EL (cell line): ENCODE measurements around the gene DCDC1.

Experiments used
- DNase-seq: peaks from one replicate; pipeline ENCODE4 v3.0.0-alpha.2; 2016

The DCDC1 gene

GRCh38 chr11:31096191-31096805 lies 273.2 kb downstream of the DCDC1 start:
- DNase-seq, result no peak

- no peak for DNase-seq
Observed at GRCh38 chr11:31092638-31093037, 276.9 kb downstream of the DCDC1 start.

- DNase-seq, result no peak
Observed at GRCh38 chr11:31089117-31089516, 280.4 kb downstream of the DCDC1 start.

- no peak for DNase-seq
Observed at GRCh38 chr11:31069447-31070205, 299.9 kb downstream of the DCDC1 start.

GRCh38 chr11:31060880-31061279 lies 308.7 kb downstream of the DCDC1 start:
- no peak for DNase-seq

- no peak for DNase-seq
Observed at GRCh38 chr11:31059529-31059928, 310.0 kb downstream of the DCDC1 start.

GRCh38 chr11:31050061-31050765 lies 319.3 kb downstream of the DCDC1 start:
- DNase-seq, result no peak

- no peak for DNase-seq
Observed at GRCh38 chr11:31045335-31045734, 324.2 kb downstream of the DCDC1 start.

- no peak for DNase-seq
Observed at GRCh38 chr11:31030138-31030792, 339.3 kb downstream of the DCDC1 start.

GRCh38 chr11:31026315-31026714 lies 343.2 kb downstream of the DCDC1 start:
- no peak for DNase-seq

- DNase-seq, result no peak
Observed at GRCh38 chr11:31022080-31022479, 347.5 kb downstream of the DCDC1 start.

- no peak for DNase-seq
Observed at GRCh38 chr11:31019786-31020185, 349.8 kb downstream of the DCDC1 start.

- no peak for DNase-seq
Observed at GRCh38 chr11:31005202-31005601, 364.3 kb downstream of the DCDC1 start.

- no peak for DNase-seq
Observed at GRCh38 chr11:31001427-31001826, 368.1 kb downstream of the DCDC1 start.

- DNase-seq, result no peak
Observed at GRCh38 chr11:31000381-31000780, 369.2 kb downstream of the DCDC1 start.

GRCh38 chr11:30992513-30992849 lies 377.1 kb downstream of the DCDC1 start:
- DNase-seq, result no peak

- no peak for DNase-seq
Observed at GRCh38 chr11:30991802-30992512, 377.6 kb downstream of the DCDC1 start.

GRCh38 chr11:30991376-30991775 lies 378.2 kb downstream of the DCDC1 start:
- no peak for DNase-seq

- no peak for DNase-seq
Observed at GRCh38 chr11:30990625-30991296, 378.8 kb downstream of the DCDC1 start.

- no peak for DNase-seq
Observed at GRCh38 chr11:30987819-30988218, 381.7 kb downstream of the DCDC1 start.

- DNase-seq, result no peak
Observed at GRCh38 chr11:30985536-30985935, 384.0 kb downstream of the DCDC1 start.

- no peak for DNase-seq
Observed at GRCh38 chr11:30984827-30985226, 384.7 kb downstream of the DCDC1 start.
